ENCODE measurements around the gene NLGN1. TPM values are rescaled to one million over a fixed set of nuclear protein-coding genes. Genes with fewer than 3 reads are reported as not detected.

Gene NLGN1
- total and polyA plus RNA-seq, 9 of the 15 experiments (the other 6 are each of a cell fraction or from before 2014, with no cell fraction given) = under 0.01 to 0.01 TPM; not detected in 7

DNA sequence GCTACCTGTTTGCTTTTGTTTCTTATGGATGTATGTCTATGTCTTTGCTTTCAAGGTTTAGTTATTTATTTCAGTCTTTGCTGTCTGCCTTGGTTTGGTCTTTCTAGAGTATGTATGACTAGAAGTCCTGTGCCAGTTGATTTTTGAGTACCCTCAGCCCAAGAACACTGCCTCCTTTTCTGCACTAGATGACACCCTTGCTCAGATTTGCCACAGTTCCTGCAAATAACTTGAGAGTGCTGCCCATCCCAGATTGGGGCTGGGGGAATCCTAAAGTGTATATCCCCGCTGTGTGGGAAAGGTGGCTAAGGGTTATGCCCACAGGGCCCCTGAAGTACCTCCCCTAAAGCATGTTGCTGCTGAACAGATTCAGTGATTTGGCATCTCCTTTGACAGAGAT lies 32.0 kb downstream of the NLGN1 start (continued):
- TF ChIP-seq HES1 (IDR thresholded peaks at IDR 0.05; ENCODE audit: low read depth) (no peak), USF1 (CRISPR knock-in tag; IDR thresholded peaks at IDR 0.05) (no peak)

DNA sequence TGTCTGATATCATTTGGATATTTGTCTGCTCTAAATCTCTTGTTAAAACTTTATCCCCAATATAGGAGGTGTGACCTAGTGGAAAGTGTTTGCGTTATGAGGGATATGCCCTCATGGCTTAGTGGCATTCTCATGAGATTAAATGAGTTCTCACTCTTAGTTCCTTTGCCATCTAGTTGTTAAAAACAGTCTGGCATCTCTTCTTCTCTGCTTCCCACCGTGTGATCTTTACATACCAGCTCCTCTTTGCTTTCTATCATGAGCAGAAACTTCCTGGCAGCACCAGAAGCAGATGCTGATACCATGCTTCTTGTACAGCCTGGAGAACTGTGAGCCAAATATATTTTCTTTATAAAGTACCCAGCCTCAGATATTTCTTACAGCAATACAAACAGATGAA lies 33.0 kb downstream of the NLGN1 start:
- H3K79me2 ChIP-seq (ENCODE audit: control insufficient read depth, insufficient read depth, low read length) = no peaks in the 10 kb centered on the region
- no peaks in the 10 kb centered on the region for H3K27me3 ChIP-seq (ENCODE audit: control insufficient read depth in 2 of 2, insufficient read depth in 2 of 2, low read length in 2 of 2)
- H2AFZ ChIP-seq (ENCODE audit: low read depth, low read length) = no peak overlapping the region
- ChIA-PET POLR2A (no interaction called here), CTCF (ENCODE audit: low intra/inter-chr PET ratio) (no interaction called here)
- H3K9ac ChIP-seq (ENCODE audit: insufficient read depth in 1 of 2, low read depth in 2 of 2, low read length in 2 of 2) = no peak overlapping the region
- WGBS (ENCODE audit: insufficient coverage, low coverage, missing lambda C conversion rate) = 0% methylated on average over 2 of the region's 2 CpGs
- DNase-seq (ENCODE audit: extremely low read depth in 1 of 4, low spot score in 3 of 4) (no peak), FAIRE-seq (no peak), ATAC-seq (no peak)
- no peaks in the 10 kb centered on the region for H3K4me1 ChIP-seq (replicated peaks in 1 of 2; ENCODE audit: control insufficient read depth in 2 of 2, insufficient read depth in 2 of 2, low read length in 2 of 2)
- no peaks in the 10 kb centered on the region for H3K9me1 ChIP-seq (ENCODE audit: control insufficient read depth, insufficient read depth, low read length)
- H3K9me3 ChIP-seq (replicated peaks; ENCODE audit: control insufficient read depth, insufficient read depth, low read depth, low read length) = 0 out of 2 replicates have a peak, but pooled peaks cover 2% of the 10 kb centered on the region
- no peaks in the 10 kb centered on the region for H4K20me1 ChIP-seq (replicated peaks; ENCODE audit: control insufficient read depth, insufficient read depth, low read length)
- H3K4me3 ChIP-seq = no peak overlapping the region
- intact Hi-C loops (cut with micrococcal nuclease) = no loop called here
- in situ Hi-C loops (cut with MboI) = no loop called here
- H3K27ac ChIP-seq (ENCODE audit: extremely low read depth, low read depth, low read length) = no peak overlapping the region
- H3K4me2 ChIP-seq (ENCODE audit: insufficient read depth, low read length) = no peak overlapping the region
- BruUV-seq (replicated peaks) = no TSS peak
- no peaks in the 10 kb centered on the region for H3K36me3 ChIP-seq (ENCODE audit: control insufficient read depth, insufficient read depth, low read length)
- TF ChIP-seq, protein P1, sequence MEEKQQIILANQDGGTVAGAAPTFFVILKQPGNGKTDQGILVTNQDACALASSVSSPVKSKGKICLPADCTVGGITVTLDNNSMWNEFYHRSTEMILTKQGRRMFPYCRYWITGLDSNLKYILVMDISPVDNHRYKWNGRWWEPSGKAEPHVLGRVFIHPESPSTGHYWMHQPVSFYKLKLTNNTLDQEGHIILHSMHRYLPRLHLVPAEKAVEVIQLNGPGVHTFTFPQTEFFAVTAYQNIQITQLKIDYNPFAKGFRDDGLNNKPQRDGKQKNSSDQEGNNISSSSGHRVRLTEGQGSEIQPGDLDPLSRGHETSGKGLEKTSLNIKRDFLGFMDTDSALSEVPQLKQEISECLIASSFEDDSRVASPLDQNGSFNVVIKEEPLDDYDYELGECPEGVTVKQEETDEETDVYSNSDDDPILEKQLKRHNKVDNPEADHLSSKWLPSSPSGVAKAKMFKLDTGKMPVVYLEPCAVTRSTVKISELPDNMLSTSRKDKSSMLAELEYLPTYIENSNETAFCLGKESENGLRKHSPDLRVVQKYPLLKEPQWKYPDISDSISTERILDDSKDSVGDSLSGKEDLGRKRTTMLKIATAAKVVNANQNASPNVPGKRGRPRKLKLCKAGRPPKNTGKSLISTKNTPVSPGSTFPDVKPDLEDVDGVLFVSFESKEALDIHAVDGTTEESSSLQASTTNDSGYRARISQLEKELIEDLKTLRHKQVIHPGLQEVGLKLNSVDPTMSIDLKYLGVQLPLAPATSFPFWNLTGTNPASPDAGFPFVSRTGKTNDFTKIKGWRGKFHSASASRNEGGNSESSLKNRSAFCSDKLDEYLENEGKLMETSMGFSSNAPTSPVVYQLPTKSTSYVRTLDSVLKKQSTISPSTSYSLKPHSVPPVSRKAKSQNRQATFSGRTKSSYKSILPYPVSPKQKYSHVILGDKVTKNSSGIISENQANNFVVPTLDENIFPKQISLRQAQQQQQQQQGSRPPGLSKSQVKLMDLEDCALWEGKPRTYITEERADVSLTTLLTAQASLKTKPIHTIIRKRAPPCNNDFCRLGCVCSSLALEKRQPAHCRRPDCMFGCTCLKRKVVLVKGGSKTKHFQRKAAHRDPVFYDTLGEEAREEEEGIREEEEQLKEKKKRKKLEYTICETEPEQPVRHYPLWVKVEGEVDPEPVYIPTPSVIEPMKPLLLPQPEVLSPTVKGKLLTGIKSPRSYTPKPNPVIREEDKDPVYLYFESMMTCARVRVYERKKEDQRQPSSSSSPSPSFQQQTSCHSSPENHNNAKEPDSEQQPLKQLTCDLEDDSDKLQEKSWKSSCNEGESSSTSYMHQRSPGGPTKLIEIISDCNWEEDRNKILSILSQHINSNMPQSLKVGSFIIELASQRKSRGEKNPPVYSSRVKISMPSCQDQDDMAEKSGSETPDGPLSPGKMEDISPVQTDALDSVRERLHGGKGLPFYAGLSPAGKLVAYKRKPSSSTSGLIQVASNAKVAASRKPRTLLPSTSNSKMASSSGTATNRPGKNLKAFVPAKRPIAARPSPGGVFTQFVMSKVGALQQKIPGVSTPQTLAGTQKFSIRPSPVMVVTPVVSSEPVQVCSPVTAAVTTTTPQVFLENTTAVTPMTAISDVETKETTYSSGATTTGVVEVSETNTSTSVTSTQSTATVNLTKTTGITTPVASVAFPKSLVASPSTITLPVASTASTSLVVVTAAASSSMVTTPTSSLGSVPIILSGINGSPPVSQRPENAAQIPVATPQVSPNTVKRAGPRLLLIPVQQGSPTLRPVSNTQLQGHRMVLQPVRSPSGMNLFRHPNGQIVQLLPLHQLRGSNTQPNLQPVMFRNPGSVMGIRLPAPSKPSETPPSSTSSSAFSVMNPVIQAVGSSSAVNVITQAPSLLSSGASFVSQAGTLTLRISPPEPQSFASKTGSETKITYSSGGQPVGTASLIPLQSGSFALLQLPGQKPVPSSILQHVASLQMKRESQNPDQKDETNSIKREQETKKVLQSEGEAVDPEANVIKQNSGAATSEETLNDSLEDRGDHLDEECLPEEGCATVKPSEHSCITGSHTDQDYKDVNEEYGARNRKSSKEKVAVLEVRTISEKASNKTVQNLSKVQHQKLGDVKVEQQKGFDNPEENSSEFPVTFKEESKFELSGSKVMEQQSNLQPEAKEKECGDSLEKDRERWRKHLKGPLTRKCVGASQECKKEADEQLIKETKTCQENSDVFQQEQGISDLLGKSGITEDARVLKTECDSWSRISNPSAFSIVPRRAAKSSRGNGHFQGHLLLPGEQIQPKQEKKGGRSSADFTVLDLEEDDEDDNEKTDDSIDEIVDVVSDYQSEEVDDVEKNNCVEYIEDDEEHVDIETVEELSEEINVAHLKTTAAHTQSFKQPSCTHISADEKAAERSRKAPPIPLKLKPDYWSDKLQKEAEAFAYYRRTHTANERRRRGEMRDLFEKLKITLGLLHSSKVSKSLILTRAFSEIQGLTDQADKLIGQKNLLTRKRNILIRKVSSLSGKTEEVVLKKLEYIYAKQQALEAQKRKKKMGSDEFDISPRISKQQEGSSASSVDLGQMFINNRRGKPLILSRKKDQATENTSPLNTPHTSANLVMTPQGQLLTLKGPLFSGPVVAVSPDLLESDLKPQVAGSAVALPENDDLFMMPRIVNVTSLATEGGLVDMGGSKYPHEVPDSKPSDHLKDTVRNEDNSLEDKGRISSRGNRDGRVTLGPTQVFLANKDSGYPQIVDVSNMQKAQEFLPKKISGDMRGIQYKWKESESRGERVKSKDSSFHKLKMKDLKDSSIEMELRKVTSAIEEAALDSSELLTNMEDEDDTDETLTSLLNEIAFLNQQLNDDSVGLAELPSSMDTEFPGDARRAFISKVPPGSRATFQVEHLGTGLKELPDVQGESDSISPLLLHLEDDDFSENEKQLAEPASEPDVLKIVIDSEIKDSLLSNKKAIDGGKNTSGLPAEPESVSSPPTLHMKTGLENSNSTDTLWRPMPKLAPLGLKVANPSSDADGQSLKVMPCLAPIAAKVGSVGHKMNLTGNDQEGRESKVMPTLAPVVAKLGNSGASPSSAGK (IDR thresholded peaks at IDR 0.05) = no peak
- no peak for TF ChIP-seq SIN3B (IDR thresholded peaks at IDR 0.05; ENCODE audit: low read depth)
- TF ChIP-seq DACH1 (IDR thresholded peaks at IDR 0.05; ENCODE audit: partially characterized antibody) = no peak
- no peak for TF ChIP-seq ZNF57 (CRISPR knock-in tag; IDR thresholded peaks at IDR 0.05)
